ENCODE measurements around the gene SLC30A2. TPM values are rescaled to one million over a fixed set of nuclear protein-coding genes. Genes with fewer than 3 reads are reported as not detected.

Gene SLC30A2
- polyA plus RNA-seq, 1 donor (not counting 4 experiments of a cell fraction or from before 2014, with no cell fraction given), result not detected

- no peak for TF ChIP-seq CTCF (optimal IDR thresholded peaks at IDR 0.05 in 1 of 3, IDR thresholded peaks at IDR 0.05 in 1 of 3, conservative IDR thresholded peaks at IDR 0.05 in 1 of 3; ENCODE audit: extremely low read depth in 1 of 3, insufficient read depth in 2 of 3, low read length in 3 of 3)
- no peak for TF ChIP-seq EZH2 (IDR thresholded peaks at IDR 0.05; ENCODE audit: low read length)
- H3K27me3 ChIP-seq (ENCODE audit: control insufficient read depth, extremely low read depth, insufficient read depth, low read length), result no peaks in the 10 kb centered on the region
- H3K4me2 ChIP-seq (ENCODE audit: control insufficient read depth, extremely low read depth, insufficient read depth, low read depth, low read length), result no peak overlapping the region
- no peaks in the 10 kb centered on the region for H3K36me3 ChIP-seq (ENCODE audit: control insufficient read depth in 2 of 2, extremely low read depth in 1 of 2, insufficient read depth in 2 of 2, low read length in 2 of 2)
- no peak overlapping the region for H3K9ac ChIP-seq (ENCODE audit: control insufficient read depth, extremely low read depth, insufficient read depth, low read length)
- no peaks in the 10 kb centered on the region for H3K79me2 ChIP-seq (ENCODE audit: control insufficient read depth, insufficient read depth, low read length)
- DNase-seq (ENCODE audit: low read depth, low spot score), result no peak
- no peak for FAIRE-seq
- no peak overlapping the region for H3K27ac ChIP-seq (ENCODE audit: control insufficient read depth, insufficient read depth, low read length)
- no peaks in the 10 kb centered on the region for H3K9me1 ChIP-seq (ENCODE audit: control insufficient read depth, extremely low read depth, insufficient read depth, low read length)
- dilution Hi-C loops (cut with MboI; ENCODE audit: extremely low pct_ligation_motif_present, low sequenced_read_pairs), result no loop called here
- H3K4me3 ChIP-seq (ENCODE audit: control insufficient read depth in 2 of 3, extremely low read depth in 1 of 3, insufficient read depth in 2 of 3, low read depth in 1 of 3, low read length in 3 of 3), result no peak overlapping the region
- peaks cover 4% of the 10 kb centered on the region for H3K4me1 ChIP-seq (ENCODE audit: control insufficient read depth, extremely low read depth, insufficient read depth, low read length)
- no peaks in the 10 kb centered on the region for H3K9me3 ChIP-seq (ENCODE audit: control insufficient read depth, low read depth, low read length)
- H2AFZ ChIP-seq (ENCODE audit: control insufficient read depth, low read length), result no peak overlapping the region
- H4K20me1 ChIP-seq (ENCODE audit: control insufficient read depth, extremely low read depth, insufficient read depth, low read length), result no peaks in the 10 kb centered on the region
Observed at GRCh38 chr1:26005434-26006105, 40.3 kb downstream of the SLC30A2 start.

GRCh38 chr1:26003756-26004155, 42.2 kb downstream of the SLC30A2 start:
- no peaks in the 10 kb centered on the region for H3K79me2 ChIP-seq (ENCODE audit: control insufficient read depth, insufficient read depth, low read length)
- H3K9me1 ChIP-seq (ENCODE audit: control insufficient read depth, extremely low read depth, insufficient read depth, low read length), result no peaks in the 10 kb centered on the region
- FAIRE-seq (no peak), DNase-seq (ENCODE audit: low read depth, low spot score) (no peak)
- H4K20me1 ChIP-seq (ENCODE audit: control insufficient read depth, extremely low read depth, insufficient read depth, low read length), result no peaks in the 10 kb centered on the region
- no peak overlapping the region for H2AFZ ChIP-seq (ENCODE audit: control insufficient read depth, low read length)
- no peak for TF ChIP-seq CTCF (optimal IDR thresholded peaks at IDR 0.05 in 1 of 3, IDR thresholded peaks at IDR 0.05 in 1 of 3, conservative IDR thresholded peaks at IDR 0.05 in 1 of 3; ENCODE audit: extremely low read depth in 1 of 3, insufficient read depth in 2 of 3, low read length in 3 of 3)
- no peak for TF ChIP-seq EZH2 (IDR thresholded peaks at IDR 0.05; ENCODE audit: low read length)
- no peak overlapping the region for H3K4me2 ChIP-seq (ENCODE audit: control insufficient read depth, extremely low read depth, insufficient read depth, low read depth, low read length)
- dilution Hi-C loops (cut with MboI; ENCODE audit: extremely low pct_ligation_motif_present, low sequenced_read_pairs), result no loop called here
- no peak overlapping the region for H3K9ac ChIP-seq (ENCODE audit: control insufficient read depth, extremely low read depth, insufficient read depth, low read length)
- H3K9me3 ChIP-seq (ENCODE audit: control insufficient read depth, low read depth, low read length), result no peaks in the 10 kb centered on the region
- no peaks in the 10 kb centered on the region for H3K36me3 ChIP-seq (ENCODE audit: control insufficient read depth in 2 of 2, extremely low read depth in 1 of 2, insufficient read depth in 2 of 2, low read length in 2 of 2)
- H3K4me1 ChIP-seq (ENCODE audit: control insufficient read depth, extremely low read depth, insufficient read depth, low read length), result peaks cover 4% of the 10 kb centered on the region
- no peaks in the 10 kb centered on the region for H3K27me3 ChIP-seq (ENCODE audit: control insufficient read depth, extremely low read depth, insufficient read depth, low read length)
- H3K4me3 ChIP-seq (ENCODE audit: control insufficient read depth in 2 of 3, extremely low read depth in 1 of 3, insufficient read depth in 2 of 3, low read depth in 1 of 3, low read length in 3 of 3), result no peak overlapping the region
- no peak overlapping the region for H3K27ac ChIP-seq (ENCODE audit: control insufficient read depth, insufficient read depth, low read length)

Measured in keratinocyte (primary cell).